DOHH2 (cell line): ENCODE results near the gene TTC16.
A peak's percentile ranks its signal among the peaks of the same experiment; 100 is the strongest.
"Not testable (repeated sequence)": the region's sequence is repeated elsewhere in the genome, so short reads cannot be mapped to it uniquely, and the experiment has no call there.

Experiments used
- H3F3A ChIP-seq: fragments of 200-600 bp; sonication (generic), shearing (Covaris generic); 2 replicates; pipeline ENCODE4 v1.6.0; 2016; ENCODE audit warnings: antibody characterized with exemption, mild to moderate bottlenecking; ENCODE audit not compliant: control insufficient read depth, insufficient read depth
- H3K27ac ChIP-seq: fragments of 200-600 bp; sonication (generic); 2 replicates; pipeline ENCODE4 v1.5.1; 2014; ENCODE audit warnings: low read depth, mild to moderate bottlenecking, low read length, moderate library complexity
- H3K27me3 ChIP-seq: fragments of 200-600 bp; sonication (generic); 2 replicates; pipeline ENCODE4 v1.6.1; 2014; ENCODE audit warnings: mild to moderate bottlenecking, low read length, mixed read lengths; ENCODE audit not compliant: control insufficient read depth
- H3K36me3 ChIP-seq: fragments of 200-600 bp; sonication (generic); 2 replicates; pipeline ENCODE4 v1.6.1; 2014; ENCODE audit warnings: mild to moderate bottlenecking, low read length, moderate library complexity, mixed read lengths; ENCODE audit not compliant: control insufficient read depth
- H3K4me1 ChIP-seq: fragments of 200-600 bp; sonication (generic); 2 replicates; pipeline ENCODE4 v1.6.1; 2014; ENCODE audit warnings: mild to moderate bottlenecking, low read length, mixed read lengths; ENCODE audit not compliant: control insufficient read depth
- H3K4me2 ChIP-seq: fragments of 200-600 bp; sonication (generic); 2 replicates; pipeline ENCODE4 v1.6.0; 2014; ENCODE audit warnings: mild to moderate bottlenecking, low read length, moderate library complexity
- H3K4me3 ChIP-seq: fragments of 200-600 bp; sonication (generic); 2 replicates; pipeline ENCODE4 v1.5.1; 2014; ENCODE audit warnings: mild to moderate bottlenecking, low read length, mixed read lengths
- H3K79me2 ChIP-seq: fragments of 200-600 bp; sonication (generic); 2 replicates; pipeline ENCODE4 v1.6.1; 2014; ENCODE audit warnings: mild to moderate bottlenecking, low read length, mixed read lengths; ENCODE audit not compliant: control insufficient read depth
- H3K9me2 ChIP-seq: fragments of 200-600 bp; sonication (generic); replicated peaks from 2 replicates; pipeline ENCODE4 v1.6.1; 2014; ENCODE audit warnings: mild to moderate bottlenecking, low read length, mixed read lengths; ENCODE audit not compliant: control insufficient read depth
- H3K9me3 ChIP-seq: fragments of 200-600 bp; sonication (generic); 2 replicates; pipeline ENCODE4 v1.6.1; 2014; ENCODE audit warnings: antibody characterized with exemption, low read length, mixed read lengths; ENCODE audit not compliant: control insufficient read depth, insufficient read depth
- H4K20me1 ChIP-seq: fragments of 200-600 bp; sonication (generic); 2 replicates; pipeline ENCODE4 v1.6.0; 2014; ENCODE audit warnings: low read depth, mild to moderate bottlenecking, antibody characterized with exemption, low read length, moderate library complexity; ENCODE audit not compliant: control insufficient read depth, insufficient read depth
- EZH2phosphoT487 ChIP-seq: fragments of 200-600 bp; sonication (generic); IDR thresholded peaks from 2 replicates; pipeline ENCODE4 v1.6.1; 2017; ENCODE audit warnings: borderline replicate concordance, mild to moderate bottlenecking, antibody characterized with exemption, low read length, moderate library complexity, mixed read lengths
- TF ChIP-seq, protein P1 (sequence below): fragments of 200-600 bp; sonication (generic); IDR thresholded peaks from one replicate; pipeline ENCODE4 v1.5.1; 2014; ENCODE audit warnings: antibody characterized with exemption, mild to moderate bottlenecking, low read depth, low read length; ENCODE audit not compliant: poor library complexity, severe bottlenecking

The TTC16 gene

GRCh38 chr9:127779136-127779981 is 63.5 kb downstream of the TTC16 start:
- H4K20me1 ChIP-seq, result no peaks in the 10 kb centered on the region
- H3K27me3 ChIP-seq, result no peaks in the 10 kb centered on the region
- H3F3A ChIP-seq, result peaks cover 46% of the 10 kb centered on the region
- H3K27ac ChIP-seq, result peak overlapping the region; percentile 96
- H3K79me2 ChIP-seq, result peaks cover 27% of the 10 kb centered on the region
- TF ChIP-seq, protein P1, sequence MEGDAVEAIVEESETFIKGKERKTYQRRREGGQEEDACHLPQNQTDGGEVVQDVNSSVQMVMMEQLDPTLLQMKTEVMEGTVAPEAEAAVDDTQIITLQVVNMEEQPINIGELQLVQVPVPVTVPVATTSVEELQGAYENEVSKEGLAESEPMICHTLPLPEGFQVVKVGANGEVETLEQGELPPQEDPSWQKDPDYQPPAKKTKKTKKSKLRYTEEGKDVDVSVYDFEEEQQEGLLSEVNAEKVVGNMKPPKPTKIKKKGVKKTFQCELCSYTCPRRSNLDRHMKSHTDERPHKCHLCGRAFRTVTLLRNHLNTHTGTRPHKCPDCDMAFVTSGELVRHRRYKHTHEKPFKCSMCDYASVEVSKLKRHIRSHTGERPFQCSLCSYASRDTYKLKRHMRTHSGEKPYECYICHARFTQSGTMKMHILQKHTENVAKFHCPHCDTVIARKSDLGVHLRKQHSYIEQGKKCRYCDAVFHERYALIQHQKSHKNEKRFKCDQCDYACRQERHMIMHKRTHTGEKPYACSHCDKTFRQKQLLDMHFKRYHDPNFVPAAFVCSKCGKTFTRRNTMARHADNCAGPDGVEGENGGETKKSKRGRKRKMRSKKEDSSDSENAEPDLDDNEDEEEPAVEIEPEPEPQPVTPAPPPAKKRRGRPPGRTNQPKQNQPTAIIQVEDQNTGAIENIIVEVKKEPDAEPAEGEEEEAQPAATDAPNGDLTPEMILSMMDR, result no peak
- TF ChIP-seq EZH2phosphoT487, result no peak
- H3K4me2 ChIP-seq, result peak overlapping the region; percentile 97
- H3K4me1 ChIP-seq, result peaks cover 69% of the 10 kb centered on the region
- peak overlapping the region; percentile 95 for H3K4me3 ChIP-seq
- H3K9me2 ChIP-seq, result no peaks in the 10 kb centered on the region
- H3K9me3 ChIP-seq, result no peaks in the 10 kb centered on the region
- H3K36me3 ChIP-seq, result peaks cover 18% of the 10 kb centered on the region

DNA sequence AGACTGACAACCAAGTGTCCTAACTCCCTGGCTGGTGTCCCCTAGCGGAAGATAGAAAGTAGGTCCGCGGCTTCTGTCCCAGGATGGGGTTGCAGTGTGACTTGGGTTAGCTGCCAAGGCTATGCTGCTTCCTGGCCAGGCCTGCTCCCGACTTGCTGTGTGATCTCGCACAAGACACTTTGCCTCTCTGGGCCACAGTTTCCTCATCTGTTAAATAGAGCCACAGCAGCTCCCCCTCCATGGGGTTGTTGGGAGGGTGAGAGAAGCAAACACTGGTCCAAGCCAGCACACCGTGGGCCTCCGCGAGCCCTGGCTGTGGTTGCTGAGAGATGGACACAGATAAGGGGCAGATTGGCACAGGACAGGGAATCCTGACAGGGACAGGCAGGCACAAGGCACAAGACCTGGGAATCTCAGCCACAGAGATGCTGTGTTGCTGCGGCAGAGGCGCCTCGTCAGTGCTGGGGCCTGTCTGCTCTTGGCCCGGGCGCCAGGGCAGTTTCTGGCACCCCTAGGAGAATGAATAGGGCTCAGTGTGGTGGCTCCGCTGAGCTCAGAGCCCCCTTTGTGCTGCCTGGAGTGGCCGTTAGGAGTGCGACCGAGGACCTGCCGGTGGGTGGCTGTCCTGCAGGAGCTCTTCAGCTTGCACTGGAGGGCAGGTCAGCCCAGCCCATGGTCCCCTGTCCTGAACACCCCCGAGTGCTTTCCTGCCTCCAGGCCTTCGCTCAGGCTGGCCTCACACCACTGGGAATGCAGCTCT is 64.4 kb downstream of the TTC16 start:
- H3K4me3 ChIP-seq, result no peak overlapping the region
- no peak for TF ChIP-seq EZH2phosphoT487
- TF ChIP-seq, protein P1, result no peak
- peaks cover 27% of the 10 kb centered on the region for H3K79me2 ChIP-seq
- H3K27ac ChIP-seq, result peak overlapping the region; percentile 96
- no peaks in the 10 kb centered on the region for H3K9me3 ChIP-seq
- peaks cover 75% of the 10 kb centered on the region for H3K4me1 ChIP-seq
- H3K9me2 ChIP-seq, result no peaks in the 10 kb centered on the region
- H3K4me2 ChIP-seq, result peak overlapping the region; percentile 97
- H3F3A ChIP-seq, result peaks cover 46% of the 10 kb centered on the region
- no peaks in the 10 kb centered on the region for H4K20me1 ChIP-seq
- H3K36me3 ChIP-seq, result peaks cover 15% of the 10 kb centered on the region
- H3K27me3 ChIP-seq, result no peaks in the 10 kb centered on the region

- H3K4me3 ChIP-seq, H3K9me2 ChIP-seq, H3K27me3 ChIP-seq, H3K9me3 ChIP-seq, H3K4me2 ChIP-seq, H4K20me1 ChIP-seq: not testable (repeated sequence)
- Histone ChIP-seq H3K79me2 (peaks cover 26% of the 10 kb centered on the region), H3F3A (peaks cover 46% of the 10 kb centered on the region), H3K36me3 (peaks cover 15% of the 10 kb centered on the region), H3K4me1 (peaks cover 73% of the 10 kb centered on the region), H3K27ac (peak overlapping the region; percentile 44; the same call in 1 of the 2 replicates)
Observed at GRCh38 chr9:127780909-127781308, 65.0 kb downstream of the TTC16 start.
